K562 (cell line): ENCODE results near the gene GRIN2D. TPM values are rescaled to one million over a fixed set of nuclear protein-coding genes. Genes with fewer than 3 reads are reported as not detected.

Experiments
- ARID1B ChIP-seq: fragments of 450-650 bp; IDR thresholded peaks from 2 replicates; pipeline ENCODE4 v1.6.1; 2016; ENCODE audit warnings: antibody characterized with exemption, mild to moderate bottlenecking, inconsistent platforms
- BRD4 ChIP-seq: fragments of 200-600 bp; sonication (generic); IDR thresholded peaks from 2 replicates; pipeline ENCODE4 v1.6.1; 2017; ENCODE audit warnings: inconsistent platforms
- BRD9 ChIP-seq: fragments of 450-650 bp; IDR thresholded peaks from 2 replicates; pipeline ENCODE4 v1.6.1; 2018; ENCODE audit warnings: low read depth; ENCODE audit not compliant: partially characterized antibody
- BRF1 ChIP-seq: IDR thresholded peaks from 3 replicates; pipeline ENCODE4 v1.6.1; 2011; ENCODE audit warnings: borderline replicate concordance, mild to moderate bottlenecking; ENCODE audit not compliant: insufficient read length; ENCODE audit errors: extremely low read depth
- CAMTA2 ChIP-seq: fragments of 250-450 bp; sonication (Bioruptor Pico); conservative IDR thresholded peaks from 2 replicates; pipeline ENCODE4 v1.5.1; 2022
- DACH1 ChIP-seq: fragments of 450-650 bp; IDR thresholded peaks from 2 replicates; pipeline ENCODE4 v1.6.1; 2018; ENCODE audit not compliant: partially characterized antibody
- PURB ChIP-seq: sonication (generic); formaldehyde crosslinking; IDR thresholded peaks from 2 replicates; pipeline ENCODE4 v1.9.0; 2021; ENCODE audit warnings: low read depth, mild to moderate bottlenecking, missing genetic modification reagents
- PYGO2 ChIP-seq: fragments of 450-650 bp; IDR thresholded peaks from 2 replicates; pipeline ENCODE4 v1.6.1; 2016; ENCODE audit warnings: mild to moderate bottlenecking, missing genetic modification characterization, moderate library complexity, missing compliant biosample characterization
- ZNF263 ChIP-seq: sonication (generic); formaldehyde crosslinking; IDR thresholded peaks from 2 replicates; pipeline ENCODE4 v1.8.0; 2022; ENCODE audit warnings: mild to moderate bottlenecking, missing genetic modification reagents, borderline replicate concordance
- polyA plus RNA-seq, 8 experiments: library from polyadenylated mRNA; depleted of rRNA in 4 of 8; stranded (reverse) in 5 of 8; unstranded in 3 of 8; fragments of >200 nt; fragmentation: Nextera tagmentation in 2 of 8; fragmentation: Illumina TruSeq in 1 of 8; extraction: Ambion mirVana in 2 of 8; extraction: Trizol in 1 of 8; gene quantifications; 2 replicates each; pipeline versions ENCODE4 v1.2.1 to v1.2.3, GENCODE V29; 2011 to 2014; ENCODE audit warnings: inconsistent platforms in 1 of 8, missing spikeins in 1 of 8
- total RNA-seq, 7 experiments: library from RNA; depleted of rRNA in 6 of 7; stranded (reverse); fragments of >200 nt in 6 of 7; fragmentation: Illumina TruSeq in 2 of 7; extraction: Trizol in 2 of 7; gene quantifications; 2 replicates each; pipeline versions ENCODE4 v1.2.1 to v1.2.3, GENCODE V29; 2011 to 2021; ENCODE audit warnings: low replicate concordance in 1 of 7
- TF ChIP-seq, protein P1 (sequence below): fragments of 450-650 bp; formaldehyde crosslinking; IDR thresholded peaks from 2 replicates; pipeline ENCODE4 v1.4.0; 2022; ENCODE audit warnings: missing genetic modification characterization
- TF ChIP-seq, protein P2 (sequence below): sonication (generic); formaldehyde crosslinking; IDR thresholded peaks from 2 replicates; pipeline ENCODE4 v1.8.1; 2023; ENCODE audit warnings: mild to moderate bottlenecking, missing genetic modification reagents
- TF ChIP-seq, protein P3 (sequence below), 2 experiments: fragments of 450-650 bp in 1 of 2; sonication (generic) in 1 of 2; formaldehyde crosslinking in 1 of 2; IDR thresholded peaks in 1 of 2; conservative IDR thresholded peaks in 1 of 2; 2 replicates each; pipeline versions ENCODE4 v1.6.1 to v1.8.1; 2016 to 2023; ENCODE audit warnings: mild to moderate bottlenecking in 2 of 2, moderate library complexity in 2 of 2, inconsistent platforms in 1 of 2, missing genetic modification reagents in 1 of 2
- TF ChIP-seq, protein P4 (sequence below): IDR thresholded peaks from 3 replicates; pipeline ENCODE4 v1.6.1; 2011; ENCODE audit warnings: borderline replicate concordance, mild to moderate bottlenecking, moderate library complexity; ENCODE audit not compliant: insufficient read length; ENCODE audit errors: extremely low read depth

The GRIN2D gene
- total and polyA plus RNA-seq, 9 of the 15 experiments (the other 6 are each of a cell fraction or from before 2014, with no cell fraction given) = 0.32 to 31.5 (median 1.8) TPM

DNA sequence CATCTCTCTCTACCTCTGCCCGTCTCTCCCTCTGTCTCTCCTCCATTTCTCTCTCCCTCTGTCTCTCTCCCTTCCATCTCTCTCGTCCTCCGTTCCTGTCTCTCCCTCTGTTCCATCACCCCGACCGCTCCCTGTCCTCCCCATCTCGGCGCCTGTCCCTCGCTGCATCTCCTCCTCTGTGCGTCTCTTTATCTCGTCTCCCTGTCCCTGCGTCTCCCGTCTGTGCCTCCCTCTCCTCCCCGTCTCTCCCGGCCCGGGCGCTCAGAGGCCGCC, 4.6 kb downstream of the GRIN2D start (continued):
- no peak for TF ChIP-seq BRF1
- no peak for TF ChIP-seq CAMTA2 (CRISPR knock-in tag)
- no peak for TF ChIP-seq ARID1B
- TF ChIP-seq PYGO2 (tag) = no peak
- TF ChIP-seq BRD4 = no peak
- TF ChIP-seq, protein P1, sequence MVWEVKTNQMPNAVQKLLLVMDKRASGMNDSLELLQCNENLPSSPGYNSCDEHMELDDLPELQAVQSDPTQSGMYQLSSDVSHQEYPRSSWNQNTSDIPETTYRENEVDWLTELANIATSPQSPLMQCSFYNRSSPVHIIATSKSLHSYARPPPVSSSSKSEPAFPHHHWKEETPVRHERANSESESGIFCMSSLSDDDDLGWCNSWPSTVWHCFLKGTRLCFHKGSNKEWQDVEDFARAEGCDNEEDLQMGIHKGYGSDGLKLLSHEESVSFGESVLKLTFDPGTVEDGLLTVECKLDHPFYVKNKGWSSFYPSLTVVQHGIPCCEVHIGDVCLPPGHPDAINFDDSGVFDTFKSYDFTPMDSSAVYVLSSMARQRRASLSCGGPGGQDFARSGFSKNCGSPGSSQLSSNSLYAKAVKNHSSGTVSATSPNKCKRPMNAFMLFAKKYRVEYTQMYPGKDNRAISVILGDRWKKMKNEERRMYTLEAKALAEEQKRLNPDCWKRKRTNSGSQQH (CRISPR knock-in tag) = no peak; the same call in 1 of the 2 replicates
- TF ChIP-seq, protein P2, sequence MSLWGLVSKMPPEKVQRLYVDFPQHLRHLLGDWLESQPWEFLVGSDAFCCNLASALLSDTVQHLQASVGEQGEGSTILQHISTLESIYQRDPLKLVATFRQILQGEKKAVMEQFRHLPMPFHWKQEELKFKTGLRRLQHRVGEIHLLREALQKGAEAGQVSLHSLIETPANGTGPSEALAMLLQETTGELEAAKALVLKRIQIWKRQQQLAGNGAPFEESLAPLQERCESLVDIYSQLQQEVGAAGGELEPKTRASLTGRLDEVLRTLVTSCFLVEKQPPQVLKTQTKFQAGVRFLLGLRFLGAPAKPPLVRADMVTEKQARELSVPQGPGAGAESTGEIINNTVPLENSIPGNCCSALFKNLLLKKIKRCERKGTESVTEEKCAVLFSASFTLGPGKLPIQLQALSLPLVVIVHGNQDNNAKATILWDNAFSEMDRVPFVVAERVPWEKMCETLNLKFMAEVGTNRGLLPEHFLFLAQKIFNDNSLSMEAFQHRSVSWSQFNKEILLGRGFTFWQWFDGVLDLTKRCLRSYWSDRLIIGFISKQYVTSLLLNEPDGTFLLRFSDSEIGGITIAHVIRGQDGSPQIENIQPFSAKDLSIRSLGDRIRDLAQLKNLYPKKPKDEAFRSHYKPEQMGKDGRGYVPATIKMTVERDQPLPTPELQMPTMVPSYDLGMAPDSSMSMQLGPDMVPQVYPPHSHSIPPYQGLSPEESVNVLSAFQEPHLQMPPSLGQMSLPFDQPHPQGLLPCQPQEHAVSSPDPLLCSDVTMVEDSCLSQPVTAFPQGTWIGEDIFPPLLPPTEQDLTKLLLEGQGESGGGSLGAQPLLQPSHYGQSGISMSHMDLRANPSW = no peak
- TF ChIP-seq, protein P3, sequence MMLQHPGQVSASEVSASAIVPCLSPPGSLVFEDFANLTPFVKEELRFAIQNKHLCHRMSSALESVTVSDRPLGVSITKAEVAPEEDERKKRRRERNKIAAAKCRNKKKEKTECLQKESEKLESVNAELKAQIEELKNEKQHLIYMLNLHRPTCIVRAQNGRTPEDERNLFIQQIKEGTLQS (IDR thresholded peaks at IDR 0.05) = no peak
- TF ChIP-seq, protein P3 (CRISPR knock-in tag; conservative IDR thresholded peaks at IDR 0.05) = no peak
- TF ChIP-seq, protein P4, sequence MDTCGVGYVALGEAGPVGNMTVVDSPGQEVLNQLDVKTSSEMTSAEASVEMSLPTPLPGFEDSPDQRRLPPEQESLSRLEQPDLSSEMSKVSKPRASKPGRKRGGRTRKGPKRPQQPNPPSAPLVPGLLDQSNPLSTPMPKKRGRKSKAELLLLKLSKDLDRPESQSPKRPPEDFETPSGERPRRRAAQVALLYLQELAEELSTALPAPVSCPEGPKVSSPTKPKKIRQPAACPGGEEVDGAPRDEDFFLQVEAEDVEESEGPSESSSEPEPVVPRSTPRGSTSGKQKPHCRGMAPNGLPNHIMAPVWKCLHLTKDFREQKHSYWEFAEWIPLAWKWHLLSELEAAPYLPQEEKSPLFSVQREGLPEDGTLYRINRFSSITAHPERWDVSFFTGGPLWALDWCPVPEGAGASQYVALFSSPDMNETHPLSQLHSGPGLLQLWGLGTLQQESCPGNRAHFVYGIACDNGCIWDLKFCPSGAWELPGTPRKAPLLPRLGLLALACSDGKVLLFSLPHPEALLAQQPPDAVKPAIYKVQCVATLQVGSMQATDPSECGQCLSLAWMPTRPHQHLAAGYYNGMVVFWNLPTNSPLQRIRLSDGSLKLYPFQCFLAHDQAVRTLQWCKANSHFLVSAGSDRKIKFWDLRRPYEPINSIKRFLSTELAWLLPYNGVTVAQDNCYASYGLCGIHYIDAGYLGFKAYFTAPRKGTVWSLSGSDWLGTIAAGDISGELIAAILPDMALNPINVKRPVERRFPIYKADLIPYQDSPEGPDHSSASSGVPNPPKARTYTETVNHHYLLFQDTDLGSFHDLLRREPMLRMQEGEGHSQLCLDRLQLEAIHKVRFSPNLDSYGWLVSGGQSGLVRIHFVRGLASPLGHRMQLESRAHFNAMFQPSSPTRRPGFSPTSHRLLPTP = no peak
- no peak for TF ChIP-seq PURB (CRISPR knock-in tag)
- TF ChIP-seq DACH1 = no peak
- TF ChIP-seq ZNF263 (CRISPR knock-in tag) = peak; percentile 28; the same call in 1 of the 2 replicates
- peak; percentile 12 for TF ChIP-seq BRD9
